ENCODE results near the gene EML3.
A peak's percentile ranks its signal among the peaks of the same experiment; 100 is the strongest.
"Not testable (repeated sequence)": the region's sequence is repeated elsewhere in the genome, so short reads cannot be mapped to it uniquely, and the experiment has no call there.

EML3 gene

GRCh38 chr11:62588966-62589637 is 23.5 kb downstream of the EML3 start:
- in situ Hi-C loops (cut with HindIII; ENCODE audit: low sequenced_read_pairs): no loop called here
- no peak for DNase-seq (ENCODE audit: low read depth)

GRCh38 chr11:62585356-62585755 is 27.2 kb downstream of the EML3 start:
- DNase-seq (ENCODE audit: low read depth); H3K4me3 ChIP-seq (ENCODE audit: low read depth, low read length); in situ Hi-C loops (cut with HindIII; ENCODE audit: low sequenced_read_pairs): not testable (repeated sequence)

More at GRCh38 chr11:62588966-62589637, 23.5 kb downstream of the EML3 start:
- TF ChIP-seq CTCF (IDR thresholded peaks at IDR 0.05; ENCODE audit: low read depth, low read length, missing control alignments): peak; percentile 47
- H3K4me3 ChIP-seq (ENCODE audit: low read depth, low read length): no peak overlapping the region

- H3K4me3 ChIP-seq (ENCODE audit: low read depth, low read length); DNase-seq (ENCODE audit: low read depth); in situ Hi-C loops (cut with HindIII; ENCODE audit: low sequenced_read_pairs): not testable (repeated sequence)
These were observed 30.8 kb downstream of the EML3 start for GRCh38 chr11:62581735-62582134.

GRCh38 chr11:62580959-62581715 is 31.4 kb downstream of the EML3 start:
- TF ChIP-seq CTCF (IDR thresholded peaks at IDR 0.05; ENCODE audit: low read depth, low read length, missing control alignments): no peak
- H3K4me3 ChIP-seq (ENCODE audit: low read depth, low read length): no peak overlapping the region
- in situ Hi-C loops (cut with HindIII; ENCODE audit: low sequenced_read_pairs): no loop called here
- DNase-seq (ENCODE audit: low read depth): no peak

GRCh38 chr11:62579252-62579651 is 33.3 kb downstream of the EML3 start:
- in situ Hi-C loops (cut with HindIII; ENCODE audit: low sequenced_read_pairs): no loop called here
- no peak overlapping the region for H3K4me3 ChIP-seq (ENCODE audit: low read depth, low read length)
- no peak for DNase-seq (ENCODE audit: low read depth)
- TF ChIP-seq CTCF (IDR thresholded peaks at IDR 0.05; ENCODE audit: low read depth, low read length, missing control alignments): no peak

GRCh38 chr11:62578541-62578940 is 34.0 kb downstream of the EML3 start:
- no peak for DNase-seq (ENCODE audit: low read depth)
- in situ Hi-C loops (cut with HindIII; ENCODE audit: low sequenced_read_pairs): no loop called here
- no peak overlapping the region for H3K4me3 ChIP-seq (ENCODE audit: low read depth, low read length)
- TF ChIP-seq CTCF (IDR thresholded peaks at IDR 0.05; ENCODE audit: low read depth, low read length, missing control alignments): no peak

GRCh38 chr11:62577046-62577714 is 35.4 kb downstream of the EML3 start:
- no peak for TF ChIP-seq CTCF (IDR thresholded peaks at IDR 0.05; ENCODE audit: low read depth, low read length, missing control alignments)
- no peak for DNase-seq (ENCODE audit: low read depth)
- in situ Hi-C loops (cut with HindIII; ENCODE audit: low sequenced_read_pairs): no loop called here
- no peak overlapping the region for H3K4me3 ChIP-seq (ENCODE audit: low read depth, low read length)
